Measurements from ENCODE around the gene OR52E1. TPM values are rescaled to one million over a fixed set of nuclear protein-coding genes. Genes with fewer than 3 reads are reported as not detected.

OR52E1 gene
- total and polyA plus RNA-seq, 4 donors, result not detected

GRCh38 chr11:5065027-5065426, 4.3 kb upstream of the OR52E1 start:
- no peaks in the 10 kb centered on the region for H3K4me1 ChIP-seq (ENCODE audit: control insufficient read depth in 4 of 4, insufficient read depth in 4 of 4, low read length in 3 of 4)
- no peak overlapping the region for H3K27ac ChIP-seq (ENCODE audit: low read depth in 1 of 2, low read length in 2 of 2)
- no peak overlapping the region for H3K4me3 ChIP-seq (ENCODE audit: low read depth in 1 of 3, low read length in 3 of 3)
- H3K36me3 ChIP-seq (ENCODE audit: control insufficient read depth in 4 of 4, insufficient read depth in 3 of 4, low read depth in 1 of 4, low read length in 3 of 4), result no peaks in the 10 kb centered on the region
- no peak for DNase-seq (ENCODE audit: low spot score)
- peaks cover 0 to 2% (median 0%) of the 10 kb centered on the region in 4 donors for H3K9me3 ChIP-seq (ENCODE audit: control insufficient read depth in 4 of 4, low read length in 3 of 4)
- WGBS, result 24% methylated on average over 1 of the region's 1 CpG
- TF ChIP-seq EGR1 (IDR thresholded peaks at IDR 0.05; ENCODE audit: low read depth in 2 of 2), result no peak
- no peak overlapping the region for H3K9ac ChIP-seq (ENCODE audit: low read depth in 1 of 2, low read length in 2 of 2)
- H3K27me3 ChIP-seq (ENCODE audit: control insufficient read depth in 4 of 4, insufficient read depth in 4 of 4, low read length in 3 of 4), result peaks cover 0 to 2% (median 0%) of the 10 kb centered on the region in 4 donors

DNA sequence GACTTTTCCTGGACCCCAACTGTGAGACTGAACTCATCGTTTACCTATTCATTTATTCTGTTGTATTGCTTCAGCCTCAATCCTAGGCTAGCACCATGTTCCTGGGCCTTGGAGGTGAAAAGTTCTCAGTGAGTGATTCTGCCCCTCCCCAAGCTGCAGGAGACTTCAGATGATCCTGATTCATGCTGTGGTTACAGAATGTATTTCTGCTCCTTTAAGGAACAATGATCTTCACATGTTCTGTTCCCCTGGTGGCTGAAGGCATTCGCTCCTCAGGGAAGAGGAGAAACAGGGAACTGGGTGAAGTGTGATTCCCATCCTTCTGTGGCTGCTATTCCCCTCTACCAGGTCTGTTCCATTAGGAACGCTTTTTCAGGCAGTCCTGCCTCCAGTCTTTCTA, 2.4 kb downstream of the OR52E1 start:
- H3K4me3 ChIP-seq (ENCODE audit: low read depth in 1 of 3, low read length in 3 of 3), result no peak overlapping the region
- H3K4me1 ChIP-seq (ENCODE audit: control insufficient read depth in 4 of 4, insufficient read depth in 4 of 4, low read length in 3 of 4), result no peaks in the 10 kb centered on the region
- TF ChIP-seq EGR1 (IDR thresholded peaks at IDR 0.05; ENCODE audit: low read depth in 2 of 2), result no peak
- no peak for TF ChIP-seq FOXA1 (IDR thresholded peaks at IDR 0.05)
- no peak for TF ChIP-seq CTCF (IDR thresholded peaks at IDR 0.05; ENCODE audit: low read depth, low read length, missing input control)
- no peak for TF ChIP-seq TAF1 (conservative IDR thresholded peaks at IDR 0.05)
- no peak for TF ChIP-seq RAD21 (IDR thresholded peaks at IDR 0.05)
- TF ChIP-seq NR2F2 (IDR thresholded peaks at IDR 0.05), result no peak
- TF ChIP-seq, protein P1, sequence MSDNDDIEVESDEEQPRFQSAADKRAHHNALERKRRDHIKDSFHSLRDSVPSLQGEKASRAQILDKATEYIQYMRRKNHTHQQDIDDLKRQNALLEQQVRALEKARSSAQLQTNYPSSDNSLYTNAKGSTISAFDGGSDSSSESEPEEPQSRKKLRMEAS (IDR thresholded peaks at IDR 0.05), result no peak
- TF ChIP-seq RXRA (IDR thresholded peaks at IDR 0.05), result no peak
- no peak for TF ChIP-seq HNF4A (conservative IDR thresholded peaks at IDR 0.05)
- no peak for TF ChIP-seq YY1 (IDR thresholded peaks at IDR 0.05)
- TF ChIP-seq FOXA2 (IDR thresholded peaks at IDR 0.05), result no peak
- TF ChIP-seq, protein P2, sequence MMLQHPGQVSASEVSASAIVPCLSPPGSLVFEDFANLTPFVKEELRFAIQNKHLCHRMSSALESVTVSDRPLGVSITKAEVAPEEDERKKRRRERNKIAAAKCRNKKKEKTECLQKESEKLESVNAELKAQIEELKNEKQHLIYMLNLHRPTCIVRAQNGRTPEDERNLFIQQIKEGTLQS (IDR thresholded peaks at IDR 0.05), result no peak
- no peak for TF ChIP-seq SP1 (IDR thresholded peaks at IDR 0.05)
- no peak for TF ChIP-seq JUND (IDR thresholded peaks at IDR 0.05)
- no peak for TF ChIP-seq REST (IDR thresholded peaks at IDR 0.05)
- no peak for TF ChIP-seq GABPA (IDR thresholded peaks at IDR 0.05 in 1 of 2, conservative IDR thresholded peaks at IDR 0.05 in 1 of 2)
- TF ChIP-seq HNF4G (IDR thresholded peaks at IDR 0.05), result no peak
- TF ChIP-seq, protein P3, sequence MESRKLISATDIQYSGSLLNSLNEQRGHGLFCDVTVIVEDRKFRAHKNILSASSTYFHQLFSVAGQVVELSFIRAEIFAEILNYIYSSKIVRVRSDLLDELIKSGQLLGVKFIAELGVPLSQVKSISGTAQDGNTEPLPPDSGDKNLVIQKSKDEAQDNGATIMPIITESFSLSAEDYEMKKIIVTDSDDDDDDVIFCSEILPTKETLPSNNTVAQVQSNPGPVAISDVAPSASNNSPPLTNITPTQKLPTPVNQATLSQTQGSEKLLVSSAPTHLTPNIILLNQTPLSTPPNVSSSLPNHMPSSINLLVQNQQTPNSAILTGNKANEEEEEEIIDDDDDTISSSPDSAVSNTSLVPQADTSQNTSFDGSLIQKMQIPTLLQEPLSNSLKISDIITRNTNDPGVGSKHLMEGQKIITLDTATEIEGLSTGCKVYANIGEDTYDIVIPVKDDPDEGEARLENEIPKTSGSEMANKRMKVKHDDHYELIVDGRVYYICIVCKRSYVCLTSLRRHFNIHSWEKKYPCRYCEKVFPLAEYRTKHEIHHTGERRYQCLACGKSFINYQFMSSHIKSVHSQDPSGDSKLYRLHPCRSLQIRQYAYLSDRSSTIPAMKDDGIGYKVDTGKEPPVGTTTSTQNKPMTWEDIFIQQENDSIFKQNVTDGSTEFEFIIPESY (IDR thresholded peaks at IDR 0.05), result no peak
- no peak for DNase-seq (ENCODE audit: low spot score)
- peaks cover 0 to 4% (median 0%) of the 10 kb centered on the region in 4 donors for H3K9me3 ChIP-seq (ENCODE audit: control insufficient read depth in 4 of 4, low read length in 3 of 4)
- peaks cover 0 to 8% (median 1%) of the 10 kb centered on the region in 4 donors for H3K27me3 ChIP-seq (ENCODE audit: control insufficient read depth in 4 of 4, insufficient read depth in 4 of 4, low read length in 3 of 4)
- H3K9ac ChIP-seq (ENCODE audit: low read depth in 1 of 2, low read length in 2 of 2), result no peak overlapping the region
- no peaks in the 10 kb centered on the region for H3K36me3 ChIP-seq (ENCODE audit: control insufficient read depth in 4 of 4, insufficient read depth in 3 of 4, low read depth in 1 of 4, low read length in 3 of 4)
- H3K27ac ChIP-seq (ENCODE audit: low read depth in 1 of 2, low read length in 2 of 2), result no peak overlapping the region
- 49% methylated on average over 3 of the region's 3 CpGs for WGBS
